Stimulated activated CD4-positive, alpha-beta T cell treated with anti-CD3 and anti-CD28 coated beads, Interleukin-2, amount 100 ng/mL, for 24 hours (primary cell): ENCODE results near the gene PRSS38.

Experiments used
- DNase-seq, 2 donors: peaks; one replicate each; pipeline ENCODE4 v3.0.0-alpha.2; 2020

Gene PRSS38

GRCh38 chr1:227793948-227794816 lies 21.3 kb upstream of the PRSS38 start:
- DNase-seq = no peak

DNA sequence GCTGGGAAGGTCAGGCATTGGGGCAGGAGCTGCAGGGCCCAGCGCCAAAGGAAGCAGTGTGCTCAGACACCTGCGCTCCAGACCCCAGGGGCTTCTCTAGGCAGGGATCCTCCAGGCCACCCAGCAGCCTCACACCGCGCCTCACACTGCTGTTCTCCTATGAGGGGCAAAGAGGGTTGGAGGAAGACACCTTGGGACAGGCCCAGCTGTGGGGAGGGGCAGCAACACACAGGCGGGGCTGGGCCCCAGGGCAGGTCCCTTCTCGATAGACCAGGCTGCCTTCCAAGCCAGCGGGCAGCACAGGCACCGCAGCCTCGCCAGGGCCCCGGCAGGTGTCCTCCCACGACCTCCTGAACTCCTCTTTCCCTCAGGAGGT lies 20.7 kb upstream of the PRSS38 start:
- no peak for DNase-seq

DNA sequence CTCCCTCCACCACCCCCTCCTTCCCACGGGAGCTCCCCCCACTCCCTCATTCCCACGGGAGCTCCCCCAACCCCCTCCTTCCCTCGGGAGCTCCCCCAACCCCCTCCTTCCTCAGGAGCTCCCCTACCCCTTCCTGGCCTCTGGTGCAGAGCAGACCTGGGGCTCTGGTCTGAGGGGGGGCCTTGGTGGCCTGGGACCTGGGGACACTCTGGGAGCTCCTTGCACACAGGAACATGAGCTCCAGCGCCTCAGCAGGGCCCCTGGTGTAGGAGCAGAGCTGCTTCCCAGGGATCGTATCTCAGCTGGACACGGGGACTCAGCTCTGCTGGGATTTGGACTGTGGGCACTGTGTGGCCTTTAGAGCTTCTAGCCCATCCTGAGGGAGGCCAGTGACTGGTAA lies 19.7 kb upstream of the PRSS38 start:
- no peak for DNase-seq

GRCh38 chr1:227796359-227796915 lies 19.0 kb upstream of the PRSS38 start:
- no peak for DNase-seq

- no peak for DNase-seq
These were observed 18.3 kb upstream of the PRSS38 start for GRCh38 chr1:227797144-227797543.

- no peak for DNase-seq
These were observed 17.9 kb upstream of the PRSS38 start for GRCh38 chr1:227797625-227798024.

DNA sequence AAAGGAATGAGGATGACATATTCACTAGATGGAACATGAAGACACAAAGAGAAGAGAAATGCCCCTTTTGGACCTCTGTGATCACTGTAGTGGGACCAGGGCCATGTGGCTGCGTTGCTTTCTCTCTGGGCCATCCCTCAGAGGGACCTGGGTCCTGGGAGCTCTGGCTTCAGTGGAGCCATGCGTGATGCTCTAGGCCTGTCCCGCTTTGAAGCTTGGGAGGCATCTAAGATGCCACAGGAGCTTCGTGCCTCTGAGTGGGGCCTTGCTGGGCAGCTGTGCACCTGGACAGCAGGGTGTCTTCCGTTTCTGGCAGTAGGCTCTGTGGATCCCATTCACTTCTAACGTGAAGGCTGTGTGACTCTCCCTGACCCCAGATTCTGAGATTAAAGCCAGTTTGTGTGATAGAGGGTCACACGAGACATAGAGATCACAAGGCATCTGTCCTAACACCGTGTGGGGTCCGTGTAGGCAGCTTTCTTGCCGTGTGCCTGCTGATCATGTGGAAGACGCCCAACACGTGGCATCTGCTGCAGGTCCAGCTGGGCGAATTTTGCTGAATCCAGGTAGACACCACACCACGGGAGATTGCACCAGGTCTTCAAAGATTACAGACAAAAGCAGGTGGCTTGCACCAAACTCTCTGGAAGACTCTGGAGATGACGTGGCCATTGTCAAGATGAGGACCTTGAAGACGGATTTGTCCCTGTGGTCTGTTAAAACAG lies 17.2 kb upstream of the PRSS38 start:
- DNase-seq = no peak

- DNase-seq = no peak
These were observed 15.7 kb upstream of the PRSS38 start for GRCh38 chr1:227799756-227800155.

DNA sequence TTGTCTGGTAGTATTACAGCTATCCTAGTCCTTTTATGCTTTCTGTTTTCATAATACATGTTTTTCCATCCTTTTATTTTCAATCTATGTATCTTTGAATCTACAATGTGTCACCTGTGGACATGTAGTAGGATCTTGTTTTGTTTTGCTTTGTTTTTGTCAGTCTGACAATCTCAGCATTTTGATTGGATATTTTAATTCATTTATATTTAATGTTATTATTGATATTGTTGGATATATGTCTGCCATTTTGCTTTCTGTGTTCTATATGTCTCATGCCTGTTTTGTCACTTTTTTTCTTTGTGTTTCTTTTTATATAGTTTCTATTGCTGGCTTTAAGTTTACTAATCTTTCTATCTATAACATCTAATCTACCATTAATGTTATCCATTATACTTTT lies 11.5 kb upstream of the PRSS38 start:
- no peak for DNase-seq

DNA sequence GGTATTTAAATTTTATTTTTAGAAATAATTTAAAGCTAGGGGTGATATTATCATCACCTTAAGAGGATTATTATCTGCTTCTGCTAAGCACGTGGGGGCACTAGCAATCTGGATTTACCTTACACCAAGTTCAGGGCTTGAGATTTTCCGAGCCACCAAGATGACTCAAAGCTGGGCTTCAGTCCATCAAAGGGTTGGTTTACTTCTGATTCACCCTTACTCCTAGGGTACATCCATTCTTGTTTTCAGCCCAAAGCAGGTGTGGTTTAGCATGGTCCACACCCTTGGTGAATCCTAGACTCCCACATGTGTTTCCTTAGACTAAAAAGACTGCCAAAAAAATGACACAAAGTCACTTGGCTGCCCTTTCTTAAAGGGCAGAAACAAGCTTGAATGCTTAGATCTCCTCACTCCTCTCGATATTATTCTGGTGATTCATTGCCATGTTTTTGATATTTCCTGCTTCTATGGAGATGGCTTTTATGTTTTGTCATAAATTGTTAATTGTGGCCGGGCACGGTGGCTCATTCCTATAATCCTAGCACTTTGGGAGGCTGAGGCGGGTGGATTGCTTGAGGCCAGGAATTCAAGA lies 9.8 kb upstream of the PRSS38 start:
- DNase-seq = no peak

GRCh38 chr1:227808566-227808965 lies 6.9 kb upstream of the PRSS38 start:
- no peak for DNase-seq

GRCh38 chr1:227809026-227809425 lies 6.4 kb upstream of the PRSS38 start:
- no peak for DNase-seq

- DNase-seq = no peak
These were observed 1.5 kb upstream of the PRSS38 start for GRCh38 chr1:227813962-227814361.

- no peak for DNase-seq
These were observed 1.4 kb downstream of the PRSS38 start for GRCh38 chr1:227816750-227817446.

- DNase-seq = no peak
These were observed 8.1 kb downstream of the PRSS38 start for GRCh38 chr1:227823537-227823936.

- no peak for DNase-seq
These were observed 8.7 kb downstream of the PRSS38 start for GRCh38 chr1:227824204-227824603.

DNA sequence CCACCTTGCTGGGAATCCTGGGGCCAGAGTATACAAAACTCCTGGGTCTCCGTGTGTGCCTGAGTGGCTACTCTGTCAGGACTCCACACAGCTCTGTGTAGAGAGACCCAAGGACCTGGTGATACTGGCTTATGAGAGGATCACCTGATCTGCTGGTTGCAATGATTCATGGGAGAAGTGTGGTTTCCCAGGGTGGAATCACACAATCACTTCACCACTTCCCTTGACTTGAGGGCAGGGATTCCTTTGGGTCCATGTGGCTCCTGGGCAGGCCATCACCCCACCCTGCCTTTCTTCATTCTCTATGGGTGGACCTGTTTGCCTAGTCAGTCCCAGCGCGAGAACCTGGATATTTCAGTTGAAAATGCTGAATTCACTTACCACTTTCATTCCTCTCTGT lies 13.3 kb downstream of the PRSS38 start:
- no peak for DNase-seq

DNA sequence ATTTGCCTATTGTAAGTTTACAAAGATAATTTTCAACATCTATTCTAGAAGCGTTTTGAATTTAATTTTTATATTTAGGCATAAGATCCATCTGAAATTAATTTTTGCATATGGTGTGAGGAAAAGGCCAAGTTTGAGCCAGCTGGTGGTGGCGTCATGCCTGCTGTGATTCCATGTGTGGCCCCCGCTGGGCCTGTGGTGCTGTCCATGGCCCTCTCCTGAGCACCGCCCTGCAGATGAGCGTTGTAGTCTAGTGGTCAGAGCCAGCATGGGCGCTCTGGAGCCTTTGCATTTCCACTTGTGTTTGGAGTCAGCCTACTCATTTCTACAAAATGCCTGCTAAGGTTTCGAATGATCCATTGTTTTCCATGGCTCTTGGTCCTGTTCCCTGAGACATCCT lies 22.7 kb downstream of the PRSS38 start:
- no peak for DNase-seq

- no peak for DNase-seq
These were observed 25.6 kb downstream of the PRSS38 start for GRCh38 chr1:227841096-227841495.

GRCh38 chr1:227844320-227845146 lies 29.1 kb downstream of the PRSS38 start:
- DNase-seq = no peak

- DNase-seq = no peak
These were observed 29.6 kb downstream of the PRSS38 start for GRCh38 chr1:227845147-227845458.

GRCh38 chr1:227845519-227845918 lies 30.0 kb downstream of the PRSS38 start:
- no peak for DNase-seq
